Measurements from ENCODE around the gene SPESP1. TPM values are rescaled to one million over a fixed set of nuclear protein-coding genes. Genes with fewer than 3 reads are reported as not detected.
"Not testable (repeated sequence)": the region's sequence is repeated elsewhere in the genome, so short reads cannot be mapped to it uniquely, and the experiment has no call there.

Gene SPESP1
- total and polyA plus RNA-seq, 9 of the 15 experiments (the other 6 are each of a cell fraction or from before 2014, with no cell fraction given) = not detected

DNA sequence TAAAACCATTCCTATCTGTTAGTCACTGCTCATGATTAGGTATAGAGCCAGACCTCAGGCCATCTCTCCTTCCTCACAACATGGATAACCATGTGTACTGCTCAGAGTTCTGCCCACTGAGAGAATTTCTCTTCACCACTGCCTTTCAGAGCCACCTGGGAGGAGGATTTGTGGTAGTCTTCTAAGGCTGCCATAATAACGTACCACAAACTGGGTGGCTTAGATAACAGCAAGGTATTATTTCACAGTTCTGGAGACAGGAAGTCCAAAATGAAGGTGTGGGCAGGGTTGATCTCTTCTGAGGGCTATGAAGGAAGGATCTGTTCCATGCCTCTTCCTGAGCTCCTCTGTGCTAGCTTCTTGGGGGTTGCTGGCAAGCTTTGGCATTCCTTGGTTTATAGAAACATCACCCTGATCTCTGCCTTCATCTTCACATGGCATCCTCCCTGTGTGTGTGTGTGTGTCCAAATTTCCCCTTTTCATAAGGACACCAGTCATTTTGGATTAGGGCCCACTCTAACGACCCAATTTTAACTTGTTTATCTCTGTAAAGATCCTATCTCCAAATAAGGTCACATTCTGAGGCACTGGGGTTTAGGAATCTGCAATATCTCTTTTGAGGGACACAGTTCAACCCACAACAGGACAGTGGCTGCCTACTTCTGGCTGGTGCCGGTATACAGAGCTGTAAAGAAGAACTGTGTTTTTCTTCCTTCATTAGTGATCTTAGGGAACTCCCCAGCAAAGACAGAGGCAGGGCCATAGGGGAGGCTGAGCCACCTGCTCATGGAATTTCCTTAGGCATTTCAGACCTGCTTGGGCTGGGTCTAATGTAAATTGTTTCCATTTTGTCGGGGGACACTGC lies 42.1 kb downstream of the SPESP1 start (continued):
- TF ChIP-seq ZNF143 (CRISPR knock-in tag; IDR thresholded peaks at IDR 0.05) (no peak), CC2D1A (IDR thresholded peaks at IDR 0.05) (no peak), GATA2 (CRISPR knock-in tag; IDR thresholded peaks at IDR 0.05) (peak; percentile 45), TCF3 (CRISPR knock-in tag; IDR thresholded peaks at IDR 0.05) (peak; percentile 66)

DNA sequence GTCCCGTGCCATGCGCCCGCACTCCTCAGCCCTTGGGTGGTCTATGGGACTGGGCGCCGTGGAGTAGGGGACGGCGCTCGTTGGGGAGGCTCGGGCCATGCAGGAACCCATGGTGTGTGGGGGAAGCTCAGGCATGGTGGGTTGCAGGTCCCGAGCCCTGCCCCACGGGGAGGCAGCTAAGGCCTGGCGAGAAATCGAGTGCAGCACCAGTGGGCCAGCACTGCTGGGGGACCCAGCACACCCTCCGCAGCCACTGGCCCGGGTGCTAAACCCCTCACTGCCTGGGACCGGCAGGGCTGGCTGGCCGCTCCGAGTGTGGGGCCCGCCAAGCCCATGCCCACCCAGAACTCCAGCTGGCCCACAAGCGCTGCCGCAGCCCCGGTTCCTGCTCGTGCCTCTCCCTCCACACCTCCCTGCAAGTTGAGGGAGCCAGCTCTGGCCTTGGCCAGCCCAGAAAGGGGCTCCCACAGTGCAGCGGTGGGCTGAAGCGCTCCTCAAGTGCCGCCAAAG lies 45.4 kb downstream of the SPESP1 start:
- ATAC-seq; H3K27me3 ChIP-seq (ENCODE audit: control insufficient read depth in 2 of 2, insufficient read depth in 2 of 2, low read length in 2 of 2); H3K79me2 ChIP-seq (ENCODE audit: control insufficient read depth, insufficient read depth, low read length); H3K4me3 ChIP-seq; H3K36me3 ChIP-seq (ENCODE audit: control insufficient read depth, insufficient read depth, low read length); H4K20me1 ChIP-seq (replicated peaks; ENCODE audit: control insufficient read depth, insufficient read depth, low read length); H3K9me3 ChIP-seq (replicated peaks; ENCODE audit: control insufficient read depth, insufficient read depth, low read depth, low read length); CTCF ChIA-PET (ENCODE audit: low intra/inter-chr PET ratio); DNase-seq (ENCODE audit: extremely low read depth in 1 of 4, low spot score in 3 of 4); intact Hi-C loops (cut with micrococcal nuclease); in situ Hi-C loops (cut with MboI); H3K27ac ChIP-seq (ENCODE audit: extremely low read depth, low read depth, low read length); FAIRE-seq; BruUV-seq (replicated peaks); H3K9ac ChIP-seq (ENCODE audit: insufficient read depth in 1 of 2, low read depth in 2 of 2, low read length in 2 of 2); H3K9me1 ChIP-seq (ENCODE audit: control insufficient read depth, insufficient read depth, low read length); H3K4me2 ChIP-seq (ENCODE audit: insufficient read depth, low read length); H2AFZ ChIP-seq (ENCODE audit: low read depth, low read length): not testable (repeated sequence)
- 47% methylated on average over 19 of the region's 26 CpGs for WGBS (ENCODE audit: insufficient coverage, low coverage, missing lambda C conversion rate)
- H3K4me1 ChIP-seq (replicated peaks in 1 of 2; ENCODE audit: control insufficient read depth in 2 of 2, insufficient read depth in 2 of 2, low read length in 2 of 2) = peaks cover 5 to 11% of the 10 kb centered on the region in 2 experiments; a peak in 4 of 5 replicates
- POLR2A ChIA-PET = interaction anchor here (1.0 kb wide), 1 partner anchor 11 kb away, joined by 3 read pairs; no protein-coding TSS in a partner anchor

Data from K562 (cell line).